PC-9 (cell line): ENCODE data around the gene IRF4.

Source experiments
- EZH2 ChIP-seq: fragments of 200-600 bp; sonication (generic); IDR thresholded peaks from 2 replicates; pipeline ENCODE4 v1.8.0; 2017; ENCODE audit warnings: antibody characterized with exemption, low read depth
- TF ChIP-seq, protein P1 (sequence below): fragments of 200-600 bp; sonication (generic); conservative IDR thresholded peaks from 2 replicates; pipeline ENCODE4 v1.6.1; 2017; ENCODE audit warnings: mixed run types, antibody characterized with exemption, mild to moderate bottlenecking, moderate library complexity

DNA sequence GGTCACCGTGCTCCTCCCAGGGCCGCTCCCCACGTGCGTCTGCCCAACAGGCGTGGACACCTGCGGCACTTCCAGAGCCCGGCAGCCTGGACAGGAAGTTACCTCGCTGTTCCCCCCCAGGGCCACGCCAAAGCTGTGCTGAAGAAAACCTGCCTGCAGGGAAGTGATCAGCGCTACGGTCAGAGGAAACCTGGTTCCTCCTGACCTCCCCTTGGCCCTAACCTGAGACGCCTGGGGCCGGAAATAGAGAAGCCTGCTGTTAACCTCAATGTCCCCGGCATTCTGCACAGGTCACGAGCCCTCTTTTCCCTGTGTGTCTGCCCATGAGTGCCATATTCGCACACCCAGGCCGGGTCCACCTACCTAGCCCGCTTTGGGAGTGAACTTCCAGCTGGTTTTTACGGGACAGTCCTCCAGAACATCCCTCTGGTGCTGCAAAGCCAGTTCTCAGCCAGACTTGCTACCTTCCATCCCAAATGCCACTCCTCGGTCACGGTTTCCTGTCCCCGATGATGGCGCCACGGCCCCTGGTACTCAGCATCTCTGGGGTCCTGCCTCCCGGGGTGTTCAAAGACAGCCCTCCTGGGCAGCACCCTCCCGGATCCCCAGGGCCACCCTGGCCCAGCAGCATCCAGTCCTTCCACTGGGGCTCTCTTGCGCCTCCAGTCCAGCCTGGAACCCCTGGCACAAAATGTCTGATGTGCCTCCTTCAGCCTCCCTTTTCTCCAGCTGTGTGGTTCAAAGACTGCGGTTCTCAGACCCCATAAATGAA is 12.0 kb upstream of the IRF4 start:
- TF ChIP-seq, protein P1, sequence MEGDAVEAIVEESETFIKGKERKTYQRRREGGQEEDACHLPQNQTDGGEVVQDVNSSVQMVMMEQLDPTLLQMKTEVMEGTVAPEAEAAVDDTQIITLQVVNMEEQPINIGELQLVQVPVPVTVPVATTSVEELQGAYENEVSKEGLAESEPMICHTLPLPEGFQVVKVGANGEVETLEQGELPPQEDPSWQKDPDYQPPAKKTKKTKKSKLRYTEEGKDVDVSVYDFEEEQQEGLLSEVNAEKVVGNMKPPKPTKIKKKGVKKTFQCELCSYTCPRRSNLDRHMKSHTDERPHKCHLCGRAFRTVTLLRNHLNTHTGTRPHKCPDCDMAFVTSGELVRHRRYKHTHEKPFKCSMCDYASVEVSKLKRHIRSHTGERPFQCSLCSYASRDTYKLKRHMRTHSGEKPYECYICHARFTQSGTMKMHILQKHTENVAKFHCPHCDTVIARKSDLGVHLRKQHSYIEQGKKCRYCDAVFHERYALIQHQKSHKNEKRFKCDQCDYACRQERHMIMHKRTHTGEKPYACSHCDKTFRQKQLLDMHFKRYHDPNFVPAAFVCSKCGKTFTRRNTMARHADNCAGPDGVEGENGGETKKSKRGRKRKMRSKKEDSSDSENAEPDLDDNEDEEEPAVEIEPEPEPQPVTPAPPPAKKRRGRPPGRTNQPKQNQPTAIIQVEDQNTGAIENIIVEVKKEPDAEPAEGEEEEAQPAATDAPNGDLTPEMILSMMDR = no peak
- TF ChIP-seq EZH2 = 0 out of 2 replicates have a peak, but pooled peaks have one; percentile 62
